Measurements from ENCODE around the gene SDK1.
"Not testable (repeated sequence)": the region's sequence is repeated elsewhere in the genome, so short reads cannot be mapped to it uniquely, and the experiment has no call there.

The SDK1 gene

GRCh38 chr7:3955751-3956696 is 655.0 kb downstream of the SDK1 start:
- no peak for DNase-seq (ENCODE audit: low read depth)

DNA sequence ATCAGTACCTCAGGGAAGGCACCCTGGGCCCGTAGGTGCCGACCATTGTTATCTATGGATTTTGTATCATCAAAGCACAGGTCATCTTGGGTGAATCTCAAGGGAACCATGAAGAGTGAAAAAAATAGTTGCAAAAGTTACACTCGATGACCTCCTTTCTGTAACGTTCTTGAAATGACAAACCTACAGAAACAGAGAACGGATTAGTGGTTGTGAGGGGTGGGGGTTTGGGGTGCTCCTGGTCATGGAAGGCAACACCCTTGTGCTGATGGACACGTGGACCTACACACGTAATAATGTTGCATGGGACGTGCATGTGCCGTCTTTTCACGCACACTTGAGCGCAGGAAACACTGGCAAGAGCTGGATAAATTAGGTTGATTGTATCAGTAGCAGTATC is 655.9 kb downstream of the SDK1 start:
- no peak for DNase-seq (ENCODE audit: low read depth)

GRCh38 chr7:3957472-3958108 is 656.5 kb downstream of the SDK1 start:
- DNase-seq (ENCODE audit: low read depth), result no peak

DNA sequence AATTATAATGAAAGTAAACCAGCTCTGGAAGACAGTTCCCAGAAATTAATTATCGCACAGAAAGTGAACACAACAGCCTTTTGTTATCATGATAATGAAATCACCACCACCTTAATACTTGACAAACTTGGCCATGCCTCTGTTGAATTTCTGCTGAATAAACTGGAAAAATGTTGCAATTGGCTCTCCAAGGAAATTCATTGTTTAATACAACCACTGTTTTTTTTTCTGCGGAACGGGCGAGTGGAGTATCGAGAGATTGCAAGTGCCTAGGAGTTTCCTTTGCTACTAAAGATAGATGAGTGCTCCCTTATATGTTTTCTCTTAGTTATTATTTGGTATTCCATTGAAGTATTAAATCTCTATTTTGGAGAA is 657.0 kb downstream of the SDK1 start:
- no peak for DNase-seq (ENCODE audit: low read depth)

DNA sequence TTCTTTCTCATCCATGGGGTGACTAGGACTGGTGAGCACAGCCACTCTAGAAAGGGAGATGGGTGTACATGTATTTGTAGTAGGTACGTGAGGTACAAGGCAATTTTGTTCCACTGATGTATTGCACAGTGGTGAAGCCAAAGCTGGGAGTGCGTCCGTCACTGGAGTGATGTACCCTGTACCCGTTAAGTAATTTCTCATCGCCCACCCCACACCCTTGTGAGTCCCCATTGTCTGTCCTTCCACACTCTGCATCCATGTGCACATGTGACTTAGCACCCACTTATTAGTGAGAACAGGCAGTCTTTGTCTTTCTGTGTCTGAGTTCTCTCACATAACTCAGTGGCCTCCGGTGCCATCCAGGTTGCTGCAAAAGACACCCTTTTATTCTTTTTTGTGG is 658.3 kb downstream of the SDK1 start:
- no peak for DNase-seq (ENCODE audit: low read depth)

- no peak for DNase-seq (ENCODE audit: low read depth)
These were observed 659.2 kb downstream of the SDK1 start for GRCh38 chr7:3960050-3960763.

- no peak for DNase-seq (ENCODE audit: low read depth)
These were observed 659.9 kb downstream of the SDK1 start for GRCh38 chr7:3960942-3961341.

GRCh38 chr7:3961857-3962503 is 660.9 kb downstream of the SDK1 start:
- DNase-seq (ENCODE audit: low read depth), result no peak

DNA sequence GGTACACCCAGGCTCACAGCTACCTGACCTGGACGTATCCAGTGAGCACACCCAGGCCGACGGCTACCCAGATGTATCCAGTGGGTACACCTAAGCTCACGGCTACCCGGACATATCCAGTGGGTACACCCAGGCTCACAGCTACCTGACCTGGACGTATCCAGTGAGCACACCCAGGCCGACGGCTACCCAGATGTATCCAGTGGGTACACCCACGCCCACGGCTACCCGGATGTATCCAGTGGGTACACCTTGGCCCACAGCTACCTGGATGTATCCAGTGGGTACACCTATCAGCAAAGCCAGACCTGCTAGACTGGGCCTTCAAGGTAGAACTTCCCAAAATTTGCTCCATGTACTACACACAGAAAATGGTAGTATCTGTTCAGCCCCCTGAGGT is 662.7 kb downstream of the SDK1 start:
- DNase-seq (ENCODE audit: low read depth), result not testable (repeated sequence)

GRCh38 chr7:3964980-3965606 is 664.0 kb downstream of the SDK1 start:
- DNase-seq (ENCODE audit: low read depth), result no peak

DNA sequence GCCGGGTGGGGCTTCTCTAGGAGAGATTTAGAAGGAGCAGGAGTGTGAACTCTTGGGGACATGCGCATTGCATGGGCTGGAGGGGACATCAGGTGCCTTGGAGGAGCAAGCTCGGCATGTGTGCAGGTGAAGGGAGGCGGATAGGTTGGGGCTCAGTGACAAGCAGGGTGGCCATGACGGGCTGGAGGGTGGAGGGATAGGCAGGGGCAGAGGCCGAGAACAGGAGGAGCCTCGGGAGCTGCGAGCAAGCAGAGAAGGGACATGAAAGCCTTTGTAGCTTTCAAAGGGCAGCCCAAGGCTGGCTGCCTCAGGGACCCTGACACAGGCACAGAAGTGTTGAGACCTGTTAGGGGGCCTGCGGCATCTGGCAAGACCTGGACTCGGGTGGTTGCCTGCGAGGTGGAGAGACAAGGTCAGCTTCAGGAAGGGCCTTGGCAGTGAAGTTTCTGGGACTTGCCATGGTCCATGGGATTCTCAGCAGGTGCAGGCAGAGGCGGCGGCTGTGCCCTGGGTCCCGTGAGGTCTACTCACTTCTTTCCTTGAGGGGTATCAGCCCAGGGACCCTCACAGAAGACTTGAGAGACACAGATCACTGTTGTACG is 664.8 kb downstream of the SDK1 start:
- DNase-seq (ENCODE audit: low read depth), result no peak

GRCh38 chr7:3968234-3968633 is 667.2 kb downstream of the SDK1 start:
- DNase-seq (ENCODE audit: low read depth), result no peak

DNA sequence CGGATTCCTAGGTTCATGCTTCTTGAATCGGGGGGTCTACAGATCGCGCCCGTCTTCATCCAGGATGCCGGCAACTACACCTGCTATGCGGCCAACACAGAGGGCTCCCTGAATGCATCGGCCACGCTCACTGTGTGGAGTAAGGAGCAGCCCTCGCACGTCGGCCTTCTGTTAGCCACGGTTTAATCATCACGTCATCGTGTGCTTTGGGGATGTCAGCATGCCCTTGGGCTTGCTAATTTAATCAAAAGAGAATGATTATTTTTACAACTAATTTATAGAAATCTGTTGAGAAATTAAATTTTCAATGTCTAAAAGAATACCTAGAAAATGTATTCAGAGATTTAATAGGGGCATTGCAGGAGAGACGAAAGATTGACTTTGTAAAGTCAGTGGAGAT is 668.2 kb downstream of the SDK1 start:
- DNase-seq (ENCODE audit: low read depth), result no peak

- no peak for DNase-seq (ENCODE audit: low read depth)
These were observed 670.3 kb downstream of the SDK1 start for GRCh38 chr7:3971323-3971722.

DNA sequence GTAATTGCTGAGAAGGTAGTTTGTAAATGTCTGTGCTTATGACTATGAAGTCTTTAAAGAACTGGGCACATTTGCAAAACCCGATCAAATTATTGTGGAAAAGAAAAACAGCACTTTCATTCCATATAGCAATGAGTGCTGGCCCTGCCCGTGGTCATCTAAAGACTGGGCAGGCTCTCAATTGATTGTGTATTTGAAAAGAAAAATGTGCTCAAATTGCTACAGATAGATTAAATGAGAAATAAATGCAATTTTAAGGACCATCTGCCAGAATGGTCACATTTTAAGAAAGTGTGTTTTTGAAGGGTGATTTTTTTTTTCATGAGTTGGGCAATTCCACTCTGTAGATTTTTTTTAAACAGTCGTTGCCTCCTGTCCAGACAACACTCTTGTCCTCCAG is 672.2 kb downstream of the SDK1 start:
- DNase-seq (ENCODE audit: low read depth), result no peak

DNA sequence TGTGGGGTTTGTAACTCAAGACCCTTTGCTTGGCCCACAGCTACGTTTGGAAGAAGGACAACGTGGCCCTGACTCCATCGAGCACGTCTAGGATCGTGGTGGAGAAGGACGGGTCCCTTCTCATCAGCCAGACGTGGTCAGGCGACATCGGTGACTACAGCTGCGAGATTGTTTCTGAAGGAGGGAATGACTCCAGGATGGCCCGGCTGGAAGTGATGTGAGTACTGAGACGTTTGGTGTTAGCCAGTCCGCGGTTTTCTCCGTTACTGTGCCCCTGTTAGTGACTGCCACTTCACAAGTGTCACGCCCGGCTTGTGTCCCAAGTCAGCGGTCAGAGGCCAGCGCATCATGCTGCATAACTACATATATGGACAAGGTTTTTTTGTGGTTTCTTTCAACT is 673.3 kb downstream of the SDK1 start:
- no peak for DNase-seq (ENCODE audit: low read depth)

GRCh38 chr7:3975371-3975770 is 674.3 kb downstream of the SDK1 start:
- no peak for DNase-seq (ENCODE audit: low read depth)

DNA sequence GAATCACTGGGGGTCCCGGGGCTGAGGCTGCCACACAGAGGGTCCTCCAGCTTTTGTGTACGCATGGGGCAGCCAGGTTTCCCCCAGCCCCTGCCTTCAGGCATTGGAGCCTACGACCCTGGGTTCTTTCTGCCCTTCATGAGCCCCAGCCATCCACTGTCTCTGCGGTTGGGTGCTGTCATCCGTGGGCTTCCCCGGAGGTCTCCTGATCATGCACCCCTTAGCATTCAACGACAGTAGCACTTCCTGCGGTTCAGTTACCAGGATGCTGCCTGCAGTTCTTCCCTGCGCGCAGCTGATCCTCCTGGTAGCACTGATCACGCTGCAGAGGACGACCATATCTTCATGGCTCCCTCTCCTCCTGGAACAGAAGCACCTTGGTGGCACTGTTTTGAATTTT is 676.3 kb downstream of the SDK1 start:
- DNase-seq (ENCODE audit: low read depth), result no peak

DNA sequence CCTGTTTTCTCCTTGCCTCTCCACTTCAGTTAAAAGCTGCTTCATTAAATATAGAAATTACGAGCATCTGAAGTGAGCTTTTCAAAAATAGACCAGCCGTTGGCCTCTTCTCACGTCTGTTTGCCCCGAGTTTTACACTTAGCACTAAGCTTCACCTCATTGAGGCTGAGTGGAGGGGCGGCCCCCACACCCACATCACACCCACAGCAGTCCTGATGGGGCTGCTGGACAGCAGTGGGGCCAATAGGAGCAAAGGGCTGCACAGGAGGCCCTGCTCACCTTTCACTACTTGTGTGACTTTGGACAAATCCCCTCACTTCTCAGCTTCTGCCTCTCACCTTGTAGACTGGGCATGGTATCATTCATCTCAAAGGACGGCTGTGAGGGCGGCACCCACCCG is 677.8 kb downstream of the SDK1 start:
- no peak for DNase-seq (ENCODE audit: low read depth)

GRCh38 chr7:3979611-3980299 is 678.7 kb downstream of the SDK1 start:
- DNase-seq (ENCODE audit: low read depth), result no peak

DNA sequence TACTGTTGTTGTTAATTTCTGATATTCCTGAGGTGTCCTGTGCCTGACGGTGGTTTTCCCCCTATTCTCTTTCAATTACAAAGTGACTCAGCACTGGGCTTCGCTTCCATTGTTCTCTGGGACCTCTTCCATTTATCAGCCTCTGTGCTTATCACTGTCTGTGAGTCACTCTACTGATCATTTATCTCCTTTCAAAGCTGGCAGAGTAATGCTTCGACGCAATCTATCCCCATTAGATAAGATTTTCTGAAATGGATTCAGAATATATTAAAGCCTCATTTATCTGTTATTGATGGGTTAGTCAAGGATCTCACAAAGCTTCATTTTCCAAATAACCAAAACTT is 679.2 kb downstream of the SDK1 start:
- no peak for DNase-seq (ENCODE audit: low read depth)

Measured in activated T-cell treated with anti-CD3 and anti-CD28 coated beads for 48 hours (primary cell).